H9 (cell line): ENCODE measurements around the gene OR10H5. TPM values are rescaled to one million over a fixed set of nuclear protein-coding genes. Genes with fewer than 3 reads are reported as not detected.

ENCODE experiments used
- DNase-seq: peaks from one replicate; pipeline ENCODE4 v3.0.0-alpha.2; 2017
- H2AFZ ChIP-seq: one replicate; pipeline ENCODE4 v1.6.1; 2013; ENCODE audit warnings: mild to moderate bottlenecking, low read length, control low read depth, moderate library complexity
- H2AK5ac ChIP-seq: 2 replicates; pipeline ENCODE4 v1.6.1; 2013; ENCODE audit warnings: low read length, control low read depth, mixed read lengths; ENCODE audit not compliant: insufficient read length
- H2BK120ac ChIP-seq: one replicate; pipeline ENCODE4 v1.6.1; 2013; ENCODE audit warnings: low read depth, mild to moderate bottlenecking, low read length, control low read depth, inconsistent platforms; ENCODE audit not compliant: poor library complexity, severe bottlenecking
- H2BK12ac ChIP-seq: 2 replicates; pipeline ENCODE4 v1.6.1; 2013; ENCODE audit warnings: low read length, control low read depth, mixed read lengths, low read depth; ENCODE audit not compliant: insufficient read length
- H2BK15ac ChIP-seq: 2 replicates; pipeline ENCODE4 v1.6.1; 2013; ENCODE audit warnings: low read depth, low read length, control low read depth
- H2BK20ac ChIP-seq: one replicate; pipeline ENCODE4 v1.6.1; 2013; ENCODE audit warnings: low read depth, mild to moderate bottlenecking, low read length, control low read depth, inconsistent platforms; ENCODE audit not compliant: poor library complexity, severe bottlenecking
- H2BK5ac ChIP-seq: 2 replicates; pipeline ENCODE4 v1.6.1; 2013; ENCODE audit warnings: low read length, control low read depth, mixed read lengths; ENCODE audit not compliant: insufficient read length
- H3K14ac ChIP-seq: 2 replicates; pipeline ENCODE4 v1.6.1; 2013; ENCODE audit warnings: low read length, control low read depth; ENCODE audit not compliant: insufficient read depth
- H3K18ac ChIP-seq: 2 replicates; pipeline ENCODE4 v1.6.1; 2013; ENCODE audit warnings: low read depth, mild to moderate bottlenecking, mixed read lengths, low read length, control low read depth; ENCODE audit not compliant: insufficient read length
- H3K23ac ChIP-seq: 2 replicates; pipeline ENCODE4 v1.6.1; 2013; ENCODE audit warnings: low read length, control low read depth, mixed read lengths, low read depth; ENCODE audit not compliant: insufficient read length
- H3K23me2 ChIP-seq: 2 replicates; pipeline ENCODE4 v1.6.1; 2013; ENCODE audit warnings: low read depth, mild to moderate bottlenecking, mixed read lengths, low read length, control low read depth; ENCODE audit not compliant: insufficient read length, poor library complexity, severe bottlenecking
- H3K27ac ChIP-seq: 2 replicates; pipeline ENCODE4 v1.5.1; 2013; ENCODE audit warnings: low read length, control low read depth, mixed read lengths, low read depth; ENCODE audit not compliant: insufficient read length
- H3K27me3 ChIP-seq: 2 replicates; pipeline ENCODE4 v1.6.1; 2013; ENCODE audit warnings: low read length, control low read depth, inconsistent platforms; ENCODE audit not compliant: insufficient read depth
- H3K4ac ChIP-seq: 2 replicates; pipeline ENCODE4 v1.6.1; 2013; ENCODE audit warnings: low read depth, mild to moderate bottlenecking, control low read depth, inconsistent platforms, low read length, moderate library complexity
- H3K4me1 ChIP-seq: 2 replicates; pipeline ENCODE4 v1.6.1; 2013; ENCODE audit warnings: low read length, control low read depth, inconsistent platforms; ENCODE audit not compliant: insufficient read depth
- H3K4me2 ChIP-seq: 2 replicates; pipeline ENCODE4 v1.6.1; 2013; ENCODE audit warnings: low read length, control low read depth, mixed read lengths; ENCODE audit not compliant: insufficient read length, insufficient read depth
- H3K56ac ChIP-seq: 2 replicates; pipeline ENCODE4 v1.6.1; 2013; ENCODE audit warnings: low read depth, mild to moderate bottlenecking, mixed read lengths, low read length, control low read depth; ENCODE audit not compliant: insufficient read length
- H3K79me1 ChIP-seq: 2 replicates; pipeline ENCODE4 v1.6.1; 2013; ENCODE audit warnings: low read depth, mild to moderate bottlenecking, moderate library complexity, low read length, control low read depth, inconsistent platforms; ENCODE audit not compliant: insufficient read depth, poor library complexity, severe bottlenecking
- H3K79me2 ChIP-seq: 2 replicates; pipeline ENCODE4 v1.6.1; 2013; ENCODE audit warnings: low read length, control low read depth, inconsistent platforms; ENCODE audit not compliant: insufficient read depth
- H3K9ac ChIP-seq: 2 replicates; pipeline ENCODE4 v1.6.1; 2013; ENCODE audit warnings: low read length, control low read depth, mixed read lengths; ENCODE audit not compliant: insufficient read length; ENCODE audit errors: extremely low read depth
- H3K9me3 ChIP-seq: one replicate; pipeline ENCODE4 v1.6.1; 2013; ENCODE audit warnings: low read depth, low read length, inconsistent platforms; ENCODE audit not compliant: control insufficient read depth
- H3T11ph ChIP-seq: one replicate; pipeline ENCODE4 v1.6.1; 2013; ENCODE audit warnings: mild to moderate bottlenecking, low read length, control low read depth, inconsistent platforms
- H4K20me1 ChIP-seq: one replicate; pipeline ENCODE4 v1.6.1; 2013; ENCODE audit not compliant: control insufficient read depth, insufficient read length, insufficient read depth
- H4K5ac ChIP-seq: 2 replicates; pipeline ENCODE4 v1.6.1; 2013; ENCODE audit warnings: low read depth, mild to moderate bottlenecking, mixed read lengths, low read length, control low read depth; ENCODE audit not compliant: insufficient read length
- H4K8ac ChIP-seq: replicated peaks from 2 replicates; pipeline ENCODE4 v1.6.1; 2013; ENCODE audit warnings: low read length, control low read depth, mixed read lengths, low read depth; ENCODE audit not compliant: insufficient read length
- H4K91ac ChIP-seq: 2 replicates; pipeline ENCODE4 v1.6.1; 2013; ENCODE audit warnings: low read depth, mild to moderate bottlenecking, moderate library complexity, mixed read lengths, low read length, control low read depth; ENCODE audit not compliant: insufficient read length
- H3K27ac Mint-ChIP-seq, 3 experiments: 2 replicates in 2 of 3; 3 replicates in 1 of 3; pipeline ENCODE4 v1.8.0; 2020 to 2021; ENCODE audit warnings: mixed read lengths in 3 of 3, mild to moderate bottlenecking in 1 of 3, moderate library complexity in 1 of 3
- H3K27me3 Mint-ChIP-seq: 2 replicates; pipeline ENCODE4 v1.8.0; 2021; ENCODE audit warnings: low read depth, mild to moderate bottlenecking, moderate library complexity, mixed read lengths
- H3K36me3 Mint-ChIP-seq, 3 experiments: 2 replicates in 2 of 3; 3 replicates in 1 of 3; pipeline ENCODE4 v1.8.0; 2020 to 2021; ENCODE audit warnings: low read depth in 3 of 3, mixed read lengths in 3 of 3; ENCODE audit not compliant: insufficient read depth in 1 of 3
- H3K4me1 Mint-ChIP-seq, 2 experiments: 2 replicates each; pipeline ENCODE4 v1.8.0; 2020; ENCODE audit warnings: mixed read lengths in 2 of 2
- H3K4me3 Mint-ChIP-seq, 2 experiments: 2 replicates in 1 of 2; 3 replicates in 1 of 2; pipeline ENCODE4 v1.8.0; 2020 to 2021; ENCODE audit warnings: mild to moderate bottlenecking in 2 of 2, mixed read lengths in 2 of 2, moderate library complexity in 1 of 2
- H3K9me3 Mint-ChIP-seq, 2 experiments: 2 replicates in 1 of 2; 3 replicates in 1 of 2; pipeline ENCODE4 v1.8.0; 2020; ENCODE audit warnings: mild to moderate bottlenecking in 2 of 2, mixed read lengths in 2 of 2, moderate library complexity in 1 of 2
- WGBS: extraction: QIAGEN DNeasy Blood & Tissue Kit; methylation state at CpG from one replicate; pipeline ENCODE4 v1.1.7; 2013; ENCODE audit warnings: missing lambda C conversion rate, low lambda C conversion rate, mixed read lengths; ENCODE audit not compliant: insufficient read length; ENCODE audit errors: extremely low coverage; 5-methylcytosine and 5-hydroxymethylcytosine counted together
- total RNA-seq: library from RNA; stranded (reverse); gene quantifications from 2 replicates; pipeline ENCODE4 v1.2.1, GENCODE V29; 2021
- TF ChIP-seq, protein P1 (sequence below): fragments of 200-600 bp; sonication (generic); conservative IDR thresholded peaks from 3 replicates; pipeline ENCODE4 v1.8.0; 2021; ENCODE audit warnings: antibody characterized with exemption, mild to moderate bottlenecking

The OR10H5 gene
- total RNA-seq, 1 experiment from 2014 or later = not detected

DNA sequence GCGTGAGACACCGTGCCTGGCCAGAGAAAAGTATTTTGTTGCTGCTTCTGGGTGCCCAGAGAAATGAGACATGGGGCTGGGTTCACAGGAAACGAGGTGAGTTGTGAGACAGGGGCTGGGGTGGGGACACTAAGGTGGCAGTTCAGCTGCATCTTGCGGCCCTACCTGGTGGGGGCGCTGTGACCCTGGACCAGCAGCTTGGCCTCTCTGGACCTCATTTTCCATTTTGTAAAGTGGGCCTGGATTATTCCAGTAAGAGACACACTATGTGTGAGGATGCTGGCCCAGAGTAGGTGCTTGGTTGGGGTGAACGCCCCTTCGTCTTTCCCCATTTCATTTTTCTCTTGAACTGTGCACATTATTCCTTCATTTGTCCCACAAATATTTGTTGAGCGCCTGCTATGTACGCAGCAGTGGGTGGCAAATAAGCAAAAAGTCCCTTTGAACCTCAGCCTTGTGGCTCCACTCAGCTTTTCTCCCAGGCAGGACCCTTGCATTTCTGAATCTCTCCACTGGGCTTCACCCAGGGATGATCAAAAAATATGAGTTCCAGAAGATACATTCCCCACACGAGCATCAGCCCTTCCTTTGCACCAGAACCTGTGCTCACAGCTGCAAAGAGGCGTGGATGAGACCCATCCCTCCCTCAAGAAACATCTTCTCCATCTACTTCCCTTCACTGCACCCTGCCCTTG, 54.6 kb downstream of the OR10H5 start:
- Mint-ChIP-seq H3K4me1 (no peaks in the 10 kb centered on the region), H3K9me3 (peaks cover 86 to 90% of the 10 kb centered on the region in 2 experiments), H3K36me3 (peaks cover 11 to 43% (median 21%) of the 10 kb centered on the region in 3 experiments), H3K27ac (no peak overlapping the region), H3K4me3 (no peak overlapping the region), H3K27me3 (peaks cover 4% of the 10 kb centered on the region)
- no peaks in the 10 kb centered on the region for H3K23me2 ChIP-seq
- no peak overlapping the region for H2BK12ac ChIP-seq
- DNase-seq = no peak
- H3K27ac ChIP-seq = no peak overlapping the region
- TF ChIP-seq, protein P1, sequence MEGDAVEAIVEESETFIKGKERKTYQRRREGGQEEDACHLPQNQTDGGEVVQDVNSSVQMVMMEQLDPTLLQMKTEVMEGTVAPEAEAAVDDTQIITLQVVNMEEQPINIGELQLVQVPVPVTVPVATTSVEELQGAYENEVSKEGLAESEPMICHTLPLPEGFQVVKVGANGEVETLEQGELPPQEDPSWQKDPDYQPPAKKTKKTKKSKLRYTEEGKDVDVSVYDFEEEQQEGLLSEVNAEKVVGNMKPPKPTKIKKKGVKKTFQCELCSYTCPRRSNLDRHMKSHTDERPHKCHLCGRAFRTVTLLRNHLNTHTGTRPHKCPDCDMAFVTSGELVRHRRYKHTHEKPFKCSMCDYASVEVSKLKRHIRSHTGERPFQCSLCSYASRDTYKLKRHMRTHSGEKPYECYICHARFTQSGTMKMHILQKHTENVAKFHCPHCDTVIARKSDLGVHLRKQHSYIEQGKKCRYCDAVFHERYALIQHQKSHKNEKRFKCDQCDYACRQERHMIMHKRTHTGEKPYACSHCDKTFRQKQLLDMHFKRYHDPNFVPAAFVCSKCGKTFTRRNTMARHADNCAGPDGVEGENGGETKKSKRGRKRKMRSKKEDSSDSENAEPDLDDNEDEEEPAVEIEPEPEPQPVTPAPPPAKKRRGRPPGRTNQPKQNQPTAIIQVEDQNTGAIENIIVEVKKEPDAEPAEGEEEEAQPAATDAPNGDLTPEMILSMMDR = no peak
- H3K18ac ChIP-seq = no peak overlapping the region
- H3K79me1 ChIP-seq = no peaks in the 10 kb centered on the region
- H4K5ac ChIP-seq = no peak overlapping the region
- no peak overlapping the region for H3K23ac ChIP-seq
- no peak overlapping the region for H2BK5ac ChIP-seq
- H3K27me3 ChIP-seq = no peaks in the 10 kb centered on the region
- no peak overlapping the region for H3K9ac ChIP-seq
- H3K79me2 ChIP-seq = no peaks in the 10 kb centered on the region
- peaks cover 80% of the 10 kb centered on the region for H3K9me3 ChIP-seq
- H2BK20ac ChIP-seq = no peak overlapping the region
- H2AK5ac ChIP-seq = no peak overlapping the region
- H4K91ac ChIP-seq = no peak overlapping the region
- no peak overlapping the region for H3K14ac ChIP-seq
- H3K4ac ChIP-seq = no peak overlapping the region
- no peak overlapping the region for H3K4me2 ChIP-seq
- H4K20me1 ChIP-seq = no peaks in the 10 kb centered on the region
- no peak overlapping the region for H3T11ph ChIP-seq
- WGBS = no CpG with 5 or more reads among the region's 11 CpGs
- no peak overlapping the region for H4K8ac ChIP-seq
- H3K56ac ChIP-seq = no peak overlapping the region
- no peaks in the 10 kb centered on the region for H3K4me1 ChIP-seq
- no peak overlapping the region for H2BK120ac ChIP-seq
- no peak overlapping the region for H2BK15ac ChIP-seq
- H2AFZ ChIP-seq = no peak overlapping the region
